ENCODE results near the gene ADA. TPM values are rescaled to one million over a fixed set of nuclear protein-coding genes. Genes with fewer than 3 reads are reported as not detected.
A peak's percentile ranks its signal among the peaks of the same experiment; 100 is the strongest.
"Not testable (repeated sequence)": the region's sequence is repeated elsewhere in the genome, so short reads cannot be mapped to it uniquely, and the experiment has no call there.

ADA gene
- total RNA-seq, 3 donors from 2014 or later = 8.8 to 13.5 (median 12.5) TPM

DNA sequence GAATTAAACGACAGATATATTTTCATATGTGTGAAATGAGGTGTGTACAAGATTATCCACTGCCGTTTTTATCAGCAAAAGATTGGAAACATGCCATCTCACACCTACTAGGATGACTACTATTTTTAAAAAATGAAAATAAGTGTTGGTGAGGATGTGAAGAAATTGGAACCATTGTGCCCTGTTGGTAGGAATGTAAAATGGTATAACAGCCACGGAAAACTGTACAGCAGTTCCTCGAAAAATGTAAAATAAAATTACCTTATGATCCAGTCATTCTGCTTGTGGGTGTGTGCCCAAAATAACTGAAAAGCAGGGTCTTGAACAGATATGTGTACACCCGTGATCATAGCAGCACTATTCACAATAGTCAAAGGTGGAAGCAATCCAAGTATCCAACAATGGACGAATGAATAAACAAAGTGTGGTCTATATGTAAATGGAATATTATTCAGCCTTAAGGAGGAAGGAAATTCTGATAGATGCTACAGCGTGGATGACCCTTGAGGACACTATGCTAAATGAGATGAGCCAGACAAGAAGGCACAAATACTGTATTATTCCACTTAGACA lies 36.6 kb upstream of the ADA start:
- Mint-ChIP-seq H3K9me3 (no peaks in the 10 kb centered on the region), H3K36me3 (ENCODE audit: insufficient read depth) (no peaks in the 10 kb centered on the region), H3K27me3 (ENCODE audit: low read depth) (peaks cover 3% of the 10 kb centered on the region), H3K4me3 (no peak overlapping the region), H3K4me1 (ENCODE audit: low read depth) (peaks cover 7% of the 10 kb centered on the region)
- ATAC-seq (no peak), DNase-seq (no peak)

DNA sequence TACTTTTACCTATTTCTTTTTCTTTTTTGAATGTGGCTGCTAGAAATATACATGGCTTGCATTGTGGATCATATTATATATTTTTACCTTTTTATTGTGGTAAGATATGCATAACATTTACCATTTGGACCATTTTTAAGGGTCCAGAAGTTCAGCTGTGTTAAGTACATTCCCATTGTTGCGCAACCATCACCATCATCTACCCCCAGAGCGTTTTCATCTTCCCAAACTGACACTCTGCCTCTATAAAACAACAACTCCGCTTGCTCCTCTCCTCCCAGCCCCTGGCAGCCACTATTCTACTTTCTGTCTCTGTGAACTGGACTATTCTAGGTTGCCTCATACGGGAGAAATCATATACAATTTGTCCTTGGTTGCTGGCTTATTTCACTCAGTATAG lies 35.4 kb upstream of the ADA start:
- peaks cover 7% of the 10 kb centered on the region for H3K4me1 Mint-ChIP-seq (ENCODE audit: low read depth)
- H3K4me3 Mint-ChIP-seq = no peak overlapping the region
- ATAC-seq = no peak
- no peak for DNase-seq
- peaks cover 3% of the 10 kb centered on the region for H3K27me3 Mint-ChIP-seq (ENCODE audit: low read depth)
- H3K36me3 Mint-ChIP-seq (ENCODE audit: insufficient read depth) = no peaks in the 10 kb centered on the region
- no peaks in the 10 kb centered on the region for H3K9me3 Mint-ChIP-seq

DNA sequence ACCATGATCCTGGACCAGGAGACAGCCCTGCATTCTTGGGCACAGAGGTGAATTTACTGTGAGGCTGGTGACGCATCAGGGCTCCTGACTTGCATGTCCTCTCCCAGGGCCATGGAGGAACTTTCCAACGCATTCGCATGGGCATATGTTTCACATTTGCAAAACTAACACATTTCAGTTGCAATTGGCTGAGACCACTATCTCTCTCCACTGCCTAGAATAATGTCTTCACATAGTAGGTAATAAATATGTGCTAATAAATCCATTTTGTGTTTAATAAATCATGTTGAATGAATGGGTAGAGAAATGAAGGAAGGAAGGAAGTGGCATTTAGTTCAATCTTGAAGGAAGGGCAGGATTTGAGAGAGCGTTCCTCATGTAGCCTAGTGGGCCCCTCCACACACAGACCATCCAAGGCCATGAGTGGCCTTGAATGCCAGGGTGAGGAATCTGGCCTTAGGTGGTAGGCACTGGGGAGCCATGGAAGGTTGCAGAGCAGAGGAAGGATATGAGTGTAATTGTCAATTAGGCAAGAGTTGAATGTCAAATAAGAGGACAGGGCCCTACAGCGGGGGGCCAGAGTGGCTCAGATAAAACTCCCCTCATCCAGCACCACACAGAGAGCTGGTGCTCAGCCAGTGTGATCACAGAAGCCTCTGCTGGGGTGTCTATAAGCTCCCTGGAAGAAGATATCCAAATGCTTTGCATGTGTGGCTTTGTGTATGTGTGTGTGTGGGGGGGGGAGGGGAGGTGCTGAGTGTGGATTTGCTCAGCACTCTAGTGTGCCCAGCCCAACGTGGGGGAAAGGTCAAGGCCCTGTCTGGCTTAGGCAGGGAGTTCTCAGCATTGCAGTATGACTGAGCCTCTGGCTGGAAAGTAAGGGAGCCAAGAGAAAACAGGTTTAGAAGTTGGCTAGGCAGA lies 32.8 kb upstream of the ADA start:
- Mint-ChIP-seq H3K9me3 (no peaks in the 10 kb centered on the region), H3K36me3 (ENCODE audit: insufficient read depth) (no peaks in the 10 kb centered on the region), H3K4me3 (no peak overlapping the region), H3K27me3 (ENCODE audit: low read depth) (peaks cover 3% of the 10 kb centered on the region), H3K4me1 (ENCODE audit: low read depth) (peaks cover 7% of the 10 kb centered on the region)
- DNase-seq (no peak), ATAC-seq (no peak)

DNA sequence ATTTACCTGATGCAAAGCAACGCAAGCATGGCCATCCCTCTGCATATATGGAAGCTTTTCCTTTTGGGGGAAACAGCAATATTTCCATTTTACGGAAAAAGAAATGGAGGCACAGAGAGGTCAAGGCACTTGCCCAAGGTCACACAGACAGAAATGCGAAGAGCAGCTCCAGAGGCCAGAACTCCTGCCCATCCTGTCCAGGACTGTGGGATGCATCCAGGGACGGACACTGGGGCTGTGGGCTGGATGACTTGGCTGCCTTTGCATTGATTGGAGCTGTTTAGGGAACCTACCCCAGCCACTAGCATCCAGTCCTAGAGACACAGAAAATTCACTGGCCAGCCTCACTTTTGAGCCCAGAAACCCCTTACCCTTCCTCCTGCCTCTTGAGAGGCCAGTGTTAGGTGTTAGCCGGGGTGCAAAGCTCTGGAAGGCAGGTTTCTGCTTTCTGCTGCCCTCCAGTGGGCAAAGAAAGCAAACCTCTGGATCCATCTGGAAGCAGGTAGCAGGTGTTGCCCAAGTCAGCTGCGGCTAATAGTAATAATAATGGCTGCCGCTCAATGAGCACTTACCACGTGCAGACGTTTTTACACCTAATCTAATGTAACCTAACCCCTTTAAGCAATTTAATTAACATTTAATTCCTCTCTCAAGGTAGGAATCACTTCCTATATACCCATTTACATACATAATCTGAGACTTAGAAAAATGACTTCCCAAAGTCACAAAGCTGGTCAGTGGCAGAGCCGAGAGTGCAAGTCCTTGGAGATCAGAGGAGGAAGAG lies 32.0 kb upstream of the ADA start:
- Mint-ChIP-seq H3K36me3 (ENCODE audit: insufficient read depth) (no peaks in the 10 kb centered on the region), H3K4me1 (ENCODE audit: low read depth) (peaks cover 7% of the 10 kb centered on the region), H3K4me3 (no peak overlapping the region), H3K27me3 (ENCODE audit: low read depth) (peaks cover 3% of the 10 kb centered on the region), H3K9me3 (no peaks in the 10 kb centered on the region)
- DNase-seq (peak; percentile 53), ATAC-seq (peak; percentile 67 to 80)

DNA sequence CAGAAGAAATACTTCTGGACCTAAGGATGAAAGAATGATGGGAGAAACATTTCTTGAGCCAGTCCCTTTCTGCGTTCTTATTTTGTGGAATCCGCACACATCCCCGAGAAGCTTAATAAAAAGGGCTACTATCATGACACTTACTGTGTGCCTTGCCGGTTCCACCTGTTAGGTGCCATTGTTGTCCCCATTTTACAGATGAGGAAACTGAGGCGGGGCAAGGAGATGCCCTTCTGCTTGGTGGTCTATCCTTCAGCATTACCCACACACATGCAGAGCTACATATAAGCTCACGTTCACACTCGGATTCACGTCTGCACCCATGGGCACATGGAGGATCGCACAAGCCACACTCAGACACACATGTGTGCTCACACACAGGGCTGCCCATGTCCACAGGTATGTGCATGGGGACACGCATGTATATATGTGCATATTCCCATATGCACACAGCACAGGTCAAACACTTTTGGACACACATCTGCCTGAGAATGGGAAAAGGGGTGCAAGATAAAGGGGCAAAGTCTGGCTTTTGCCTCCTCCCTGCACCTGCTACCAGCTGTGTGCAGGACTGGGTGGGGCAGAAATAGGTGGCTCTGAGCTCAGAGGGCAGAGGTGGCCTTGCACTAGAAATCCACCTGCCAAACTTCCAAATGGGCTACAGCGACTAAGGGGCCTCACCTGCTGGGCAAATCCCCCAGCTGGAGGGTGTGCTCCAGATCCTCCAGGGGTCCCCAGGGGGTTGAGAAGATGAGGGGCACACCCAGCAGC lies 30.5 kb upstream of the ADA start:
- no peak overlapping the region for H3K4me3 Mint-ChIP-seq
- peaks cover under 1% of the 10 kb centered on the region for H3K27me3 Mint-ChIP-seq (ENCODE audit: low read depth)
- peaks cover 7% of the 10 kb centered on the region for H3K4me1 Mint-ChIP-seq (ENCODE audit: low read depth)
- ATAC-seq = no peak
- DNase-seq = no peak
- H3K36me3 Mint-ChIP-seq (ENCODE audit: insufficient read depth) = no peaks in the 10 kb centered on the region
- H3K9me3 Mint-ChIP-seq = no peaks in the 10 kb centered on the region

DNA sequence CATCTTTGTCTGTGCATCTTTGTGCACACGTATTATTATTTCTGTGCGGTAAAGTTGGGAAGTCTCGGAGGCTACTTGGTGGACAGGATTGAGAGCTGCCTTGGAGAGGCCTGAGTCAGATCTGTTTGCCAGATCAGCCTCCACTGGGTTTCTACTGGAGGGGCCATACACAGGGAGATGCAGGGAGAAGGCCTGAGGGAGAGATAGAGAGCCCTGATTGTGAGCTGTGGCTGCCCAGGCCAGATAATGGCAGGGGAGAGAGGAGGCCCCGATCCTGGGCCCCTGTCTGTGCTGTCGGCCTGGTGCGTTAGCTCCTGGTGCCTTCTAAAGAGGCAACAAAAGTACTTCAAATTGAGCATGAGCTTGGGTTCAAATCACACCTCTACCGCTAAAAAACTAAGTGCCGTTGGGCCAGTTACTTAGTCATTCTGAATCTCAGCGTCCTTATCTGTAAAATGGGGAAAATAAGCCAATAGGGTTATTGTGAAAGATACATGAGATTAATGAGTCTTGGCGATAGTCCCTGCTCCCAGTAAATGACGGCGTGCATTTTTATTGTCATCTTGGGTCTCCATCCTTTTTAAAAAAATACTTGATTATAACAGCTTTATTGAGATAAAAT lies 27.6 kb upstream of the ADA start:
- Mint-ChIP-seq H3K27me3 (ENCODE audit: low read depth) (no peaks in the 10 kb centered on the region), H3K36me3 (ENCODE audit: insufficient read depth) (no peaks in the 10 kb centered on the region), H3K4me1 (ENCODE audit: low read depth) (peaks cover under 1% of the 10 kb centered on the region), H3K9me3 (no peaks in the 10 kb centered on the region), H3K4me3 (no peak overlapping the region)
- DNase-seq (no peak), ATAC-seq (no peak)

DNA sequence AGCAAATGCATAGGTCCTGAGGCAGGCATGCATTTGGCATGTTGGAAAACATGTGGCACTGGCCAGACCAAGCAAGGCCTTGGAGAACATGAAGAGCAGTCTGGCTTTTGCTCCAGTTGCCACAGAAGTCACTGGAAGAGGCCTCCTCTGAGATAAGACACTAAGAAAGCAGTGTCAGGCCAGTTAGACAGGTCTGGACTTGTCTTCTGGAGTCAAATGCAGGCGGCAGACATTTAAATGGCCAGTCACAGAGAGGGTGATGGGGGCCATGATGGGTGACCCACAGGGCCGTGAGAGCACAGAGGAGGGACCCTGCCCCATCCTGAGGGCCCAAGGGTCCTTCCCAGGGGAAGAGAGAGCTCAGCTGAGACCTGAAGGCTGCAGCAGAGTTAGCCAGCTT lies 26.7 kb upstream of the ADA start:
- H3K4me3 Mint-ChIP-seq = no peak overlapping the region
- H3K9me3 Mint-ChIP-seq = no peaks in the 10 kb centered on the region
- DNase-seq (no peak), ATAC-seq (no peak)
- H3K36me3 Mint-ChIP-seq (ENCODE audit: insufficient read depth) = no peaks in the 10 kb centered on the region
- no peaks in the 10 kb centered on the region for H3K27me3 Mint-ChIP-seq (ENCODE audit: low read depth)
- H3K4me1 Mint-ChIP-seq (ENCODE audit: low read depth) = no peaks in the 10 kb centered on the region

DNA sequence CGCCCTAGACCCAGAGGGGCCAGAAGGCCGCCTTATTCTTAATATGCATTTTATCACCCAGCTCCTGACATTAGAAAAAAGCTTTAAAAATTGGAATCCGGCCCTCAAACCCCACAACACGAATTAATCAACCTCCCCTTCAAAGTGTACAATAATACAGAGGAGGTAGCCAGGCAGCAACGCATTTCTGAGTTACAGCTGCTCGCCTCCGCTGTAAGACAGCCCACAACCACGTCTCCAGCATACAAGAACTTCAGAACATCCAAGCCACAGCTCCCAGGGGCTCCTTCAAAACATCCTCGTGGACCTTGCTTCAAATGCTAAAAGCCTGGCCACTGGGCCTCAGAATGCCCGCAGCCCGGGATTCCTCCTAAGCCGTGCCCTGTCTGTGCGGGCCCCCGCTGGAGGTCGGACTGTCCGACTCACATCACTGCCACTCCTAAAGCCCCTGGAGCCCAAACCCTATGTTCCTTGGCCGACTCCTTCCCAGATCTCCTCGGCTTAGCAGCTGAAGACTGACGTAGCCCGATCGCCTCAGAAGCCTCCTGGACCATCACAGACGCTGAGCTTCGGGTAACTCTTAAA lies 20.9 kb upstream of the ADA start:
- not testable (repeated sequence) for H3K27me3 Mint-ChIP-seq (ENCODE audit: low read depth); H3K4me1 Mint-ChIP-seq (ENCODE audit: low read depth); ATAC-seq; DNase-seq; H3K9me3 Mint-ChIP-seq; H3K36me3 Mint-ChIP-seq (ENCODE audit: insufficient read depth)
- H3K4me3 Mint-ChIP-seq = peak overlapping the region; percentile 80

DNA sequence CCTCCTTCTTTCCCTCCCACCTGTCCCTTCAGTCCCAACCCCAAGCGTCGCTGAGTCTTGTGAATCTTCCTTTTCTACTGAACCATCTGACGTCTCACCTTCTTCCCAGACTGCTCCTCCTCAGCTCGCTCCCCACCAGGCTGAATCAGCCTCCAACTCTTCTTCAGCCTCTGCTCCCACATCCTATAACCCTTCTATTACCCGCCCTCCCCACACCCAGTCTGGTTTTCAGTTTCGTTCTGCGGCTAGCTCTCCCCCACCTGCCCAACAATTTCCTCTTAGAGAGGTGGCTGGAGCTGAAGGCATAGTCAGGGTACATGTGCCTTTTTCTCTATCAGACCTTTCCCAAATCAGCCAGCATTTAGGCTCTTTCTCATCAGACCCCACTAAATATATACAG lies 20.0 kb upstream of the ADA start:
- DNase-seq = peak; percentile 64
- H3K36me3 Mint-ChIP-seq (ENCODE audit: insufficient read depth); H3K27me3 Mint-ChIP-seq (ENCODE audit: low read depth); H3K9me3 Mint-ChIP-seq; H3K4me1 Mint-ChIP-seq (ENCODE audit: low read depth): not testable (repeated sequence)
- H3K4me3 Mint-ChIP-seq = peak overlapping the region; percentile 80
- ATAC-seq = peak; percentile 80 to 89

DNA sequence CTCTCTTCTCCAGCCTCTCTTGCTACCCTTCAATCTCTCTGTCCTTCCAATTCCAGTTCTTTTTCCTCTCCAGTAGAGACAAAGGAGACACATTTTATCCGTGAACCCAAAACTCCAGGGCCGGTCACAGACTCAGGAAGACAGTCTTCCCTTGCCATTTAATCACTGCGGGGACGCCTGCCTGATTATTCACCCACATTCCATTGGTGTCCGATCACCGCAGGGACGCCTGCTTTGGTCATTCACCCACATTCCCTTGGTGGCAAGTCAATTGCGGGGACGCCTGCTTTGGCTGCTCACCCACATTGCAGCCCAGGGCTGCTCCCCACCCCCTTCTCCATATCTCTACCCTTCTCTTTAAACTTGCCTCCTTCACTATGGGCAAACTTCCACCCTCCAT lies 19.4 kb upstream of the ADA start:
- not testable (repeated sequence) for H3K36me3 Mint-ChIP-seq (ENCODE audit: insufficient read depth); DNase-seq; ATAC-seq; H3K4me1 Mint-ChIP-seq (ENCODE audit: low read depth); H3K27me3 Mint-ChIP-seq (ENCODE audit: low read depth); H3K9me3 Mint-ChIP-seq
- peak overlapping the region; percentile 80 for H3K4me3 Mint-ChIP-seq

DNA sequence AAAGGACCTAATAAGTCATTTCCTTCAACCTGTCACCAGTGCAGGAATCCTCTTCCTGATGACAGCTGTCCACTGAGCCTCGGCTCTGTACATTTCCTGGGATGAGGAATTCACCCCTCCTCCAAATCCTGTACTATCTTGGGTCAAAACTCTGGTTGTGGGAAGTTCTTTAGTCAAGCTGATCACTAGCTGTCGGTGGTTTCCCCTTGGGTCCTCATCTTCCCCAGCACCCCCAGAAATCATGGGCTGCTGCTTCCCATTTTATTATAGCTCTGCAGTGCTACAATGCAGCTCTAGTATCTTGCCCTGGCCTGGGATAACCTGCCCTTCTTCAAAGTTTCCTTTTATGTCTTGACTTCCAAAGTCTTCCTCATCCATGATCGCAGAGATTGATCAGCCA lies 14.6 kb upstream of the ADA start:
- ATAC-seq = no peak
- no peak for DNase-seq

DNA sequence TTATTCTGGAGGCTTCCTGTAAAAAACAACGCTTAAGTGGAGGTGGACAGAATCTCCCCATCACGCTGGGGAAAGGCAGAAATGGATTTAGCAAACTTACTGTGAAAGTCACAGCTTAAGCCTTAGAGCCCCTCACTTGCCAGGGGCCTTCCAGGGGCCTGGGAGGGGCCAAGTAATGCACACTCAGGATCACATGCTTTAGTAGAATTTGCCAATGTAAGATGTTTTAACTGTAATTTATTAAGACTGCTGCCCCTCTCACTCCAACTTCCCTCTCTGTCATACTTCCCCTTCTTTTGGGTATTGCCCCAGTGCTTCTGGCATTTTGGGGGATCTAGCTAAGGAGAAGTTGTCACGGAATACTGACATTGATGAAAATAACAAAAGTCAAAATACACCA lies 12.6 kb upstream of the ADA start:
- H3K9me3 Mint-ChIP-seq = no peaks in the 10 kb centered on the region
- peaks cover 12% of the 10 kb centered on the region for H3K4me1 Mint-ChIP-seq (ENCODE audit: low read depth)
- H3K36me3 Mint-ChIP-seq (ENCODE audit: insufficient read depth) = peaks cover 14% of the 10 kb centered on the region
- no peaks in the 10 kb centered on the region for H3K27me3 Mint-ChIP-seq (ENCODE audit: low read depth)
- DNase-seq (no peak), ATAC-seq (no peak)
- no peak overlapping the region for H3K4me3 Mint-ChIP-seq

More for the DNA sequence above, 14.6 kb upstream of the ADA start:
- peaks cover 4% of the 10 kb centered on the region for H3K36me3 Mint-ChIP-seq (ENCODE audit: insufficient read depth)
- H3K4me1 Mint-ChIP-seq (ENCODE audit: low read depth) = peaks cover 13% of the 10 kb centered on the region
- H3K27me3 Mint-ChIP-seq (ENCODE audit: low read depth) = no peaks in the 10 kb centered on the region
- H3K9me3 Mint-ChIP-seq = no peaks in the 10 kb centered on the region
- no peak overlapping the region for H3K4me3 Mint-ChIP-seq

DNA sequence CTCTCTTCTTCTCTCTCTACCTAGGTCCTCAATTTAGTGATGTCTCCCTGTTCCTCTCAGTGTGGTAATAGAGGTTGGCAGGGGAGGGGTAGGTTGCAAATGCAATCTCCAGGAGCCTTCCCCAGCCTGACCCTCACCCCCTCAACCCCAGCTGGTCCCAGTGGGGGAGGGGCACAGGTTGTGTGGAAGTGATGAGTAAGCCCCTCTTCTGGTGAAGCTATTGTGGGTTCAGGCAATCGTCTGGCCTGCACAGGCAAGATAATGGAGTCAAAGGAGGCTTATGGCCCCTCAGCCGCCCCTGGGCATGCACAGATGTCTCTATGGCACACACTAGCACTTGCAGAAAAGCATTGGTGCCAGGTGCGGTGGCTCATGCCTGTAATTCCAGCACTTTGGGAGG lies 10.8 kb upstream of the ADA start:
- H3K36me3 Mint-ChIP-seq (ENCODE audit: insufficient read depth) = peaks cover 22% of the 10 kb centered on the region

More for the DNA sequence above, 10.8 kb upstream of the ADA start:
- Mint-ChIP-seq H3K27me3 (ENCODE audit: low read depth) (no peaks in the 10 kb centered on the region), H3K4me1 (ENCODE audit: low read depth) (peaks cover 9% of the 10 kb centered on the region), H3K4me3 (no peak overlapping the region), H3K9me3 (no peaks in the 10 kb centered on the region)
- DNase-seq (no peak), ATAC-seq (no peak)
